Duodenal mucosa (tissue), 2 donors: ENCODE measurements around the gene LRPAP1.
"Not testable (repeated sequence)": the region's sequence is repeated elsewhere in the genome, so short reads cannot be mapped to it uniquely, and the experiment has no call there.

Experiments
- H3K27ac ChIP-seq: one replicate; pipeline ENCODE4 v1.7.0; 2013; ENCODE audit warnings: low read depth, low read length
- H3K27me3 ChIP-seq, 2 donors: one replicate each; pipeline ENCODE4 v1.7.0; 2013; ENCODE audit warnings: low read length in 2 of 2, control low read depth in 1 of 2; ENCODE audit not compliant: insufficient read depth in 2 of 2, control insufficient read depth in 1 of 2
- H3K36me3 ChIP-seq, 2 donors: one replicate each; pipeline ENCODE4 v1.7.0; 2013; ENCODE audit warnings: low read length in 2 of 2, control low read depth in 1 of 2; ENCODE audit not compliant: insufficient read depth in 2 of 2, control insufficient read depth in 1 of 2
- H3K4me1 ChIP-seq, 2 donors: one replicate each; pipeline ENCODE4 v1.7.0; 2013; ENCODE audit warnings: low read length in 2 of 2, control low read depth in 1 of 2; ENCODE audit not compliant: insufficient read depth in 2 of 2, control insufficient read depth in 1 of 2
- H3K4me3 ChIP-seq, 2 donors: one replicate each; pipeline ENCODE4 v1.7.0; 2013; ENCODE audit warnings: low read length in 2 of 2, low read depth in 1 of 2
- H3K9ac ChIP-seq, 2 donors: one replicate each; pipeline ENCODE4 v1.7.0; 2013; ENCODE audit warnings: low read length in 2 of 2, low read depth in 1 of 2
- H3K9me3 ChIP-seq, 2 donors: one replicate each; pipeline ENCODE4 v1.7.0; 2013; ENCODE audit warnings: low read length in 2 of 2, control low read depth in 1 of 2; ENCODE audit not compliant: control insufficient read depth in 1 of 2

LRPAP1 gene

DNA sequence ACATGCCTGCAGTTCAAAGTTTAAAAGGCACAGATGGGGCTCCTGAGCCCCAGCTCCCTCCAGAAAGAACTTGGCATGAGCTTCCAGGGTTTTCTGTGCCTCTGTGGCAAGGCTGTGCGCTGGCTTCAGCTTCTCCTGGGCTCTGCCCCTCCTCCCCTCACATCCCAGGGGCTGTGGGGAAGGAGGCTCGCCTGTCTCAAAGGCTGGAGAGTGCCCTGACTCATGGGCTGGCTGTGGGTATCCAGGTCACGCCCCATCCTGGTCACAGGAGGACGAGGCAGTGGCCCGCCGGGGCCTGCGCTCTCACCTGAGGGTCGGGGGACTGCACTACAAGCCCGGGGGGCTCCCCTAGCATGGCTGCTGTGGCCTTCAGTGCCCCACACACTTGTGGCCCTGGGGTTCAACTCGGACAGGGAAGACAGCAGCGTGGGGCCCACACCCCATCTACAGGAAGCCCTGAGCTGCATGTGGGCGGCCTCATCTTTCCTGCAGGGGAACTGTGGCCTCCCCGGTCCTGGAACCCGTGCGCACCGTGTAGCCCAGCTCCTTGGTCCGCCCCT, 17.9 kb downstream of the LRPAP1 start:
- Histone ChIP-seq H3K4me1 (no peaks in the 10 kb centered on the region), H3K27me3 (no peaks in the 10 kb centered on the region), H3K27ac (no peak overlapping the region), H3K9me3 (no peaks in the 10 kb centered on the region), H3K9ac (no peak overlapping the region), H3K4me3 (no peak overlapping the region), H3K36me3 (peaks cover 43 to 91% of the 10 kb centered on the region in 2 donors)

DNA sequence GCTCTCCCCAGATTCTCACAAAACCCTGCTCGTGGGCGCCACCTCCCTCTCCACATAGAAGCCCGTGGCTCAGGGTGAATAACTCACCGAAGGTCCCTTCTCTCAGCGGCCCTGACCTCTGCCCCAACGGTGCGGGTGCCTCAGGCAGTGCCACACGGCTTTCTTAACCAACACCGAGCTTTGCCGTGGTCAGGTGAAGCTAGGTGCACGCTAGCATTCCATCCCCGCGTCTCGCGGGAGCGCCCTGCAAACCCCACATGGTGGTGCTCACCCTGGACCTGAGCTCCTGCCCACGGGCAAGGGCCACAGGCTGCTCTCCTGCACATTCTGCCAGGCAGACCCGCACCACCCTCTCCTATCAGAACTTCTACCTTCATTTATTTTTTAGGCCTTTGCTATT, 18.4 kb downstream of the LRPAP1 start:
- no peak overlapping the region for H3K27ac ChIP-seq
- H3K27me3 ChIP-seq, result no peaks in the 10 kb centered on the region
- no peak overlapping the region for H3K4me3 ChIP-seq
- H3K9me3 ChIP-seq, result no peaks in the 10 kb centered on the region
- no peaks in the 10 kb centered on the region for H3K4me1 ChIP-seq
- H3K36me3 ChIP-seq, result peaks cover 43 to 89% of the 10 kb centered on the region in 2 donors
- H3K9ac ChIP-seq, result no peak overlapping the region

- Histone ChIP-seq H3K4me3 (no peak overlapping the region), H3K4me1 (no peaks in the 10 kb centered on the region), H3K27ac (no peak overlapping the region), H3K9me3 (no peaks in the 10 kb centered on the region), H3K27me3 (no peaks in the 10 kb centered on the region), H3K9ac (no peak overlapping the region), H3K36me3 (peaks cover 50 to 86% of the 10 kb centered on the region in 2 donors)
Measured at GRCh38 chr4:3512719-3513118, 19.5 kb downstream of the LRPAP1 start.

DNA sequence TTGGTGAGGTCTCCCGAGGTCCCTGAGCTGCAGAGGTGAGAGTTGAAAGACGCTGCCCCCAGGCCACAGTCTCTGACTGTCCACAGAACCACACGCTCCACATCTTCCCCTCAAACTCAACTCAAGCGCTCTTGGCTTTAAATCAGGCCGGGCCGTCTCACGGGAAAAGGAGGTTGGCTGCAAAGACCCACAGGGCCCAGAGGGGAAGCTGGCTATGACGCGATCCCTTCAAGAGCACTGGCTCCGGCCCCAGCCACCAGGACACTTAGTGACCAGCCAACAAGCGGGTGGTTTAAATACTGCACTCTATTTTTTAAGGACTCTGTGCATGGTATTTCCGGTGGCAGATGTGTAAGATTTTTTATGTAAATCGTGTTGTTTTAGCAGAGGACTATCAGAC, 19.9 kb downstream of the LRPAP1 start:
- Histone ChIP-seq H3K4me1 (no peaks in the 10 kb centered on the region), H3K9me3 (no peaks in the 10 kb centered on the region), H3K4me3 (no peak overlapping the region), H3K27me3 (no peaks in the 10 kb centered on the region), H3K27ac (no peak overlapping the region), H3K36me3 (peaks cover 46 to 83% of the 10 kb centered on the region in 2 donors), H3K9ac (no peak overlapping the region)

DNA sequence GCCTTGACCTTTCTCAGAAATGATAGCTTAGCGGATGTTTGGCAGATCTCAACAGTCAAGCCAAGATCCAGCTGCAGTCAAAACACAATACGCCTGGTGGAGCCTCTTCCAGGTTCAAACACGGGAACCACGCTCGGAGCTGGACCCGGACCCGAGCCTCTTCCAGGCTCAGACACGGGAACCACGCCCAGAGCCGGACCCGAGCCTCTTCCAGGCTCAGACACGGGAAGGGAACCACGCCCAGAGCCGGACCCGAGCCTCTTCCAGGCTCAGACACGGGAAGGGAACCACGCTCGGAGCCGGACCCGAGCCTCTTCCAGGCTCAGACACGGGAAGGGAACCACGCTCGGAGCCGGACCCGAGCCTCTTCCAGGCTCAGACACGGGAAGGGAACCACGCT, 20.6 kb downstream of the LRPAP1 start:
- peaks cover 40 to 83% of the 10 kb centered on the region in 2 donors for H3K36me3 ChIP-seq

DNA sequence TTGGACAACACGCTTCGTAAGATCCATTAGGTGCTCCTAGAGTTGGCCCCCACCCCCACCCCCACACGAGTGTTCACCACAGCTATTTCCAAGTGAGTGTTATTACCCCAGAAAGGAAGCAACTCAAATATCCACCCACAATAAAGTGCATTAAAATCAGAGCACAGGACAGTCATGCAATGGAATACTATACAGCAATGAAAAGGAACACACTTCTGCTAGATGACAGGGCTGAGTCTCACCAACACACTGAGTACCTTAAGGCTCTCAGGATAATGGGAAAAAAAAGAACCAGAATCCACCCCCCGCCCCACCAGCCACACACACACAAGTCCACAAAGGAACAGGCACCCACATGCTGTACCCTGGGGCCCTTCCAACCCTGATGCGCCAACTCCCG, 21.0 kb downstream of the LRPAP1 start:
- no peak overlapping the region for H3K27ac ChIP-seq
- H3K27me3 ChIP-seq, result no peaks in the 10 kb centered on the region
- H3K9me3 ChIP-seq, result no peaks in the 10 kb centered on the region
- H3K9ac ChIP-seq, result no peak overlapping the region
- H3K4me1 ChIP-seq, result no peaks in the 10 kb centered on the region
- peaks cover 36 to 79% of the 10 kb centered on the region in 2 donors for H3K36me3 ChIP-seq
- no peak overlapping the region for H3K4me3 ChIP-seq

More for the DNA sequence above, 20.6 kb downstream of the LRPAP1 start:
- H3K9ac ChIP-seq, H3K27me3 ChIP-seq, H3K27ac ChIP-seq, H3K9me3 ChIP-seq, H3K4me3 ChIP-seq, H3K4me1 ChIP-seq: not testable (repeated sequence)

DNA sequence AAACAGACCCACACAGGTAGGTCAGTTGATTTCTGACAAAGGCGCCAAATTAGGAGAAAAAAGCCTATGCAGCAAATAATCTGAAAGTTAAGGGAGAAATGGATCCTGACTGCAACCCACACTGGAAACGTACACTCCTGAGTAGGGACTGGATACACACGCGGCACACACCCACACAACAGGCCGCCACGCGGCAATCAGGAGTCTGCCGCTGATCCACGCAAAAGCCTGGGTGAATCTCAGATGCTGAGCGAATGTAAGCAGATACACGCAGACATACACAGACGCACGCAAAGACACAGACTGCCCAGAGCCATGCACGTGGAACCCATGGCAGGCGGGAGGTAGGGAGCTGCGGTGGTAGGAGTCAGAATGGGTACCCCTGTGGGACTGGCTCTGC, 21.7 kb downstream of the LRPAP1 start:
- Histone ChIP-seq H3K36me3 (peaks cover 32 to 75% of the 10 kb centered on the region in 2 donors), H3K27ac (no peak overlapping the region), H3K27me3 (no peaks in the 10 kb centered on the region), H3K4me1 (no peaks in the 10 kb centered on the region), H3K4me3 (no peak overlapping the region), H3K9me3 (no peaks in the 10 kb centered on the region), H3K9ac (no peak overlapping the region)

- H3K27me3 ChIP-seq, result no peaks in the 10 kb centered on the region
- H3K36me3 ChIP-seq, result peaks cover 32 to 67% of the 10 kb centered on the region in 2 donors
Measured at GRCh38 chr4:3508542-3508941, 23.7 kb downstream of the LRPAP1 start.

GRCh38 chr4:3505231-3505630, 27.0 kb downstream of the LRPAP1 start:
- Histone ChIP-seq H3K27ac (no peak overlapping the region), H3K36me3 (peaks cover 7 to 63% of the 10 kb centered on the region in 2 donors), H3K9me3 (no peaks in the 10 kb centered on the region), H3K4me3 (no peak overlapping the region), H3K27me3 (no peaks in the 10 kb centered on the region), H3K4me1 (no peaks in the 10 kb centered on the region), H3K9ac (no peak overlapping the region)

More at GRCh38 chr4:3508542-3508941, 23.7 kb downstream of the LRPAP1 start:
- H3K27ac ChIP-seq, result no peak overlapping the region
- no peaks in the 10 kb centered on the region for H3K4me1 ChIP-seq
- no peak overlapping the region for H3K4me3 ChIP-seq
- no peak overlapping the region for H3K9ac ChIP-seq
- no peaks in the 10 kb centered on the region for H3K9me3 ChIP-seq

DNA sequence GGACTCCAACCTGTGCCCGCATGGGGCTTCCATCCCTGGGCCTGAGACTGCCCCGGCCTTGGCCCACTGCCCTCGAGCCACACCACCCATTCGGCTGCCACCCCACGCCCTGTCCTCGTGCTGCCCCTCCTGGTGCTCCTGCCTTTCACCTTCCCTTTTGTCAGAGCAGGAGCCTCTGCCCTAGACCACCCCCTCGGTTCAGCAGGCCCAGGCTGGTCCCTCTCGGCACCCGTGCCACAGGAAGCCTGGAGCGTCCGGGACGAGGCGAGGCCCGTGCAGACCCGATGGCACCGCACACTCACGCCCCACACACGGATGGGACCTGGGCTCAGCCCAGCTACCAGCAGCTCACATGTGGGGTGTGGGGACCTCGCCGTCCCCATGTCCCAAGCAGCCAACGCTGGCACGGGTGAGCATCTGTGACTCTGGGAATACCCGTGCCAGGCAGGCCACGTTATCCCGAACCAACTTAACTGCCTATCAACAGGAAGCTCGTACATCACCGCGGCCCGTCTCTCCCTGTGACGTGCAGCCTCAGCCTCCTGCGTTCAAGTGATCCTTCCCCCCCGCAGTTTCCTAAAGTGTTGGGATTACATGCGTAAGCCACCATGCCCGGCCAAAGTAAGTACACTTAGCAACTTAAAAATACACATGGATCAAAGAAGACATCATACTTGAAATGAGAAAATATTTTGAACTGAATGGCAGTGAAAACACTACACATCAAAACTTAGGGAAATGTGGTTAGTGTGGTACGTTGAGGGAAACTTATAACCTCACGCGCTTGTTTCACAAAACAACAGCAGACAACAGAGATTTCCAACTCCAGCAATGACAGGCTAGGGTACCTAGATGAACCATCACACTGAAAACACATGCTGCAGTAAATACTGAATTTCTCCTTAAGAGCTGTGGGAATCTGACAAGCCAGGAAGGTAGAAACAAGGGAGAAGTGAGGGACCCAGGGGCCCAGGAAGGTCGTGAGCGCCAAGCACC, 29.0 kb downstream of the LRPAP1 start:
- peaks cover 3 to 45% of the 10 kb centered on the region in 2 donors for H3K36me3 ChIP-seq
- no peaks in the 10 kb centered on the region for H3K27me3 ChIP-seq
- H3K27ac ChIP-seq, result no peak overlapping the region
- H3K4me1 ChIP-seq, result no peaks in the 10 kb centered on the region
- no peak overlapping the region for H3K4me3 ChIP-seq
- H3K9ac ChIP-seq, result no peak overlapping the region
- H3K9me3 ChIP-seq, result no peaks in the 10 kb centered on the region
